ENCODE measurements around the gene SLC25A29. TPM values are rescaled to one million over a fixed set of nuclear protein-coding genes. Genes with fewer than 3 reads are reported as not detected.

Gene SLC25A29
- total RNA-seq, 1 donor: 11.5 TPM

DNA sequence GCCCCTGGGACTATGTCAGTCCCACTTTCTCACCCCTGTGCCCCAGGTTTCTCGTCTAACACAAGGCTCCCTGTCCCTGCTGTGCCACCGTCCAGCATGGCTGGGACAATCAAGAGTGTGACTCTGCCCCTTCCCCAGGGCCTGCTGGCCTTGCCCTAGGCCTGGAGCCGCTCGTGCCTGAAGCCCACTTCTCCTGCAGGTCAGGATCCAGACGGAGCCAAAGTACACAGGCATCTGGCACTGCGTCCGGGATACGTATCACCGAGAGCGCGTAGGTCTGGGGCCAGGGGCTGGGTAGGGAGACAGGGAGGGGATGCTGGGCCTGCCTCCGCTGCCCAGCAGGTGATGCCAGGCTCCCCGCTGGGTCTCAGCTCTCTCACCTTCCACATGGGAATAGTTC, 19.7 kb upstream of the SLC25A29 start:
- TF ChIP-seq, protein P1, sequence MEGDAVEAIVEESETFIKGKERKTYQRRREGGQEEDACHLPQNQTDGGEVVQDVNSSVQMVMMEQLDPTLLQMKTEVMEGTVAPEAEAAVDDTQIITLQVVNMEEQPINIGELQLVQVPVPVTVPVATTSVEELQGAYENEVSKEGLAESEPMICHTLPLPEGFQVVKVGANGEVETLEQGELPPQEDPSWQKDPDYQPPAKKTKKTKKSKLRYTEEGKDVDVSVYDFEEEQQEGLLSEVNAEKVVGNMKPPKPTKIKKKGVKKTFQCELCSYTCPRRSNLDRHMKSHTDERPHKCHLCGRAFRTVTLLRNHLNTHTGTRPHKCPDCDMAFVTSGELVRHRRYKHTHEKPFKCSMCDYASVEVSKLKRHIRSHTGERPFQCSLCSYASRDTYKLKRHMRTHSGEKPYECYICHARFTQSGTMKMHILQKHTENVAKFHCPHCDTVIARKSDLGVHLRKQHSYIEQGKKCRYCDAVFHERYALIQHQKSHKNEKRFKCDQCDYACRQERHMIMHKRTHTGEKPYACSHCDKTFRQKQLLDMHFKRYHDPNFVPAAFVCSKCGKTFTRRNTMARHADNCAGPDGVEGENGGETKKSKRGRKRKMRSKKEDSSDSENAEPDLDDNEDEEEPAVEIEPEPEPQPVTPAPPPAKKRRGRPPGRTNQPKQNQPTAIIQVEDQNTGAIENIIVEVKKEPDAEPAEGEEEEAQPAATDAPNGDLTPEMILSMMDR (IDR thresholded peaks at IDR 0.05; ENCODE audit: insufficient read depth, low read length): no peak
- DNase-seq (ENCODE audit: low read depth): no peak
- no peak overlapping the region for H3K4me3 ChIP-seq (ENCODE audit: low read depth, low read length)

DNA sequence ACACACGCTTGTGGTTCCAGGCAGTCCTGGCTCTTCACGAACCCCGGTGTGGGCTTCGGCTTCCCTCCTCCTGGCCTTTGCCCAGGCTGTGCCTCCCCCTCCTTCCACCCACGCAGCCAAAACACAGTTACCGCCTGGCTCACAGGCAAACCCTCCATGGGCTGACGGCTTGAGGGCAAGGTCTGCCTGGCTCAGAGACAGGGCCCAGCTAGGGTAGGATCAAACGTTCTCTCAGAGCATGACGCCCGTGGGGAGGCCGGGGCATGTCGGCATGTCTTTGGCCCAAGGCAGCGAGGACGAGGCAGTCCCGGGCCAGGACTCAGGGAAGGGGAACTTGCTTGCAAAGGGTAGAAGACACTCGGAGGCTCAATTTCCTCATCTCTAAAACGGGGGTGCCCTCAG, 19.0 kb upstream of the SLC25A29 start:
- no peak overlapping the region for H3K4me3 ChIP-seq (ENCODE audit: low read depth, low read length)
- TF ChIP-seq, protein P1 (IDR thresholded peaks at IDR 0.05; ENCODE audit: insufficient read depth, low read length): no peak
- no peak for DNase-seq (ENCODE audit: low read depth)

DNA sequence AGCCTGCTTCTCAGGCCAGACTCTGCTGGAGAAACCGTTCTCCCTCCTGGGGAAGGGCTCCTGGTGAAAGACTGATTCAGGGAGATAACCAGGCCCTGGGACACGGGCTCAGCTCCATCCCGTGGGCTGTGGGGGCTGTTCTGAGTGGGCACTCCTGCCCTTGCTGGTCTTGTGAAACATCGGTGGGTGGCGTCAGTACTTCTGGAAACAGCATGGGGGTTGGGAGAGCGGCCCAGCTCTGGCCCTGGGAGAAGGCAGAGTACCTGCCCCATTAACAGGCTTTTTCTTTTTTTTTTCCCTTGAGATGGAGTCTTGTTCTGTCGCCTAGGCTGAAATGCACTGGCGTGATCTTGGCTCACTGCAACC, 17.7 kb upstream of the SLC25A29 start:
- H3K4me3 ChIP-seq (ENCODE audit: low read depth, low read length): no peak overlapping the region
- TF ChIP-seq, protein P1 (IDR thresholded peaks at IDR 0.05; ENCODE audit: insufficient read depth, low read length): no peak
- no peak for DNase-seq (ENCODE audit: low read depth)

- H3K4me3 ChIP-seq (ENCODE audit: low read depth, low read length): no peak within 1 kb of the TSS
- TF ChIP-seq, protein P1 (IDR thresholded peaks at IDR 0.05; ENCODE audit: insufficient read depth, low read length): no peak
- no peak for DNase-seq (ENCODE audit: low read depth)
Observed at GRCh38 chr14:100323121-100323941, 17.1 kb upstream of the SLC25A29 start, which contains the start of gene SLC25A47. Gene SLC25A47 (plus strand): TSS chr14:100323339. CDS start chr14:100323415, 76 bp downstream.

- no peak for DNase-seq (ENCODE audit: low read depth)
- H3K4me3 ChIP-seq (ENCODE audit: low read depth, low read length): no peak overlapping the region
- TF ChIP-seq, protein P1 (IDR thresholded peaks at IDR 0.05; ENCODE audit: insufficient read depth, low read length): no peak
Observed at GRCh38 chr14:100322138-100322957, 16.1 kb upstream of the SLC25A29 start.

DNA sequence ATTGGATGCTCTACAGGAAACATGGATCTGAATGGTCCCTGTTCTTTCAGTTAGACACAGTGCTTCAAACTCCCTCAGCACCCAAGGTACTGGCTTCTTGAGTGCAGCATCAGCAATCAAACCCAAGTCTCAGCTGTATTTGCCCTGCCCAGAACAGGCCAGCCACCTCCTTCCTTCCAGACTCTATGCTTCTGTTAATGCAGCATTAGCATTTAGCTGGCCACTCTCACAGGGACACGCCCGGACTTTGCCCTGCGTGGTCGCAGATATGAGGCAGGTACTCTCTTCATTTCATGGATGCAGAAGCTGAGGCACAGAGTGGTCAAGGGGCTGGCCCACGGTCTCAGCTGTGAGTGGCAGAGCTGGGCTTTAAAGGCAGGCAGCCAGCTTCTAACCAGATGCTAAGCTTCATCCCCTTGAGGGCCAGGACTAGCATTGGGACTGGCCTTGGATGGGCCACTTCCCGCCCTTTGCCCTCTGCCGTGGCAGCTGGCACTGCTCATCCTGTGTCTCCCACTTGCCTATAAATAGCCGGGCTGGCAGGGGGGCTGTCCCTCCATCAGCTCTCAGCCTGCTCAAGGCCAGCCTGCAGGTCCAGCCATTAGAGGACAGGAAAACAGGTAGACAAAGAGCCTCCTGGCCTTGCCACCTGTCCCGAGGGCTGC, 15.4 kb upstream of the SLC25A29 start:
- no peak for DNase-seq (ENCODE audit: low read depth)
- no peak overlapping the region for H3K4me3 ChIP-seq (ENCODE audit: low read depth, low read length)
- TF ChIP-seq, protein P1 (IDR thresholded peaks at IDR 0.05; ENCODE audit: insufficient read depth, low read length): no peak
